PC-9 (cell line): ENCODE results near the gene TENT5C. TPM values are rescaled to one million over a fixed set of nuclear protein-coding genes. Genes with fewer than 3 reads are reported as not detected.

Experiments used
- BruUV-seq: library from RNA; stranded (reverse); fragments of 400-500 nt; replicated peaks from 2 replicates; lab custom pipeline; 2021; lab: Mats Ljungman, UMichigan
- CTCF ChIA-PET: fragments of 300-600 bp; sonication (Branson Sonifier 250); formaldehyde crosslinking; loops from one replicate; lab custom pipeline; 2022; ENCODE audit warnings: antibody characterized with exemption; lab: Charles Lee
- POLR2A ChIA-PET: fragments of 300-600 bp; sonication (Branson Sonifier 250); formaldehyde crosslinking; loops from one replicate; lab custom pipeline; 2022; ENCODE audit warnings: antibody characterized with exemption; ENCODE audit not compliant: unreplicated experiment; lab: Charles Lee
- DNase-seq, 2 experiments: peaks; one replicate each; pipeline versions ENCODE4 v3.0.0 to v3.0.0-alpha.2; 2015 to 2022; ENCODE audit warnings: mixed read lengths in 1 of 2
- H2AFZ ChIP-seq: fragments of 200-600 bp; sonication (generic); 2 replicates; pipeline ENCODE4 v1.8.1; 2017; ENCODE audit warnings: antibody characterized with exemption
- H3F3A ChIP-seq: fragments of 200-600 bp; sonication (generic); 2 replicates; pipeline ENCODE4 v1.8.1; 2017; ENCODE audit warnings: antibody characterized with exemption, mild to moderate bottlenecking, low read depth; ENCODE audit not compliant: insufficient read depth
- H3K27ac ChIP-seq: fragments of 200-600 bp; sonication (generic); 2 replicates; pipeline ENCODE4 v1.6.1; 2016; ENCODE audit warnings: mixed run types
- H3K27me3 ChIP-seq: fragments of 200-600 bp; sonication (generic); 2 replicates; pipeline ENCODE4 v1.6.1; 2016; ENCODE audit warnings: low read depth, mixed run types; ENCODE audit not compliant: insufficient read depth
- H3K36me3 ChIP-seq: fragments of 200-600 bp; sonication (generic); 2 replicates; pipeline ENCODE4 v1.6.1; 2016; ENCODE audit warnings: low read depth, mixed run types
- H3K4me1 ChIP-seq: fragments of 200-600 bp; sonication (generic); replicated peaks from 2 replicates; pipeline ENCODE4 v1.6.1; 2016; ENCODE audit warnings: mixed run types; ENCODE audit not compliant: insufficient read depth
- H3K4me2 ChIP-seq: fragments of 200-600 bp; sonication (generic); 2 replicates; pipeline ENCODE4 v1.6.1; 2017; ENCODE audit warnings: mixed run types
- H3K4me3 ChIP-seq: fragments of 200-600 bp; sonication (generic); 2 replicates; pipeline ENCODE4 v1.6.1; 2016; ENCODE audit warnings: mixed run types
- H3K79me2 ChIP-seq: fragments of 200-600 bp; sonication (generic); 2 replicates; pipeline ENCODE4 v1.6.1; 2017; ENCODE audit warnings: low read depth, mixed run types
- H3K9me2 ChIP-seq: fragments of 200-600 bp; sonication (generic); 2 replicates; pipeline ENCODE4 v1.8.1; 2017; ENCODE audit warnings: mild to moderate bottlenecking; ENCODE audit not compliant: insufficient read depth
- H3K9me3 ChIP-seq: fragments of 200-600 bp; sonication (generic); 2 replicates; pipeline ENCODE4 v1.8.1; 2016; ENCODE audit warnings: low read depth; ENCODE audit not compliant: insufficient read depth
- H4K20me1 ChIP-seq: fragments of 200-600 bp; sonication (generic); 2 replicates; pipeline ENCODE4 v1.8.1; 2017; ENCODE audit not compliant: insufficient read depth
- EZH2 ChIP-seq: fragments of 200-600 bp; sonication (generic); IDR thresholded peaks from 2 replicates; pipeline ENCODE4 v1.8.0; 2017; ENCODE audit warnings: antibody characterized with exemption, low read depth
- intact Hi-C: fragments of 100-400 bp; cut with micrococcal nuclease; formaldehyde crosslinking; loops from one replicate; pipeline ENCODE4 v1.10.0; 2022; ENCODE audit not compliant: unreplicated experiment
- total RNA-seq: library from RNA; stranded (reverse); gene quantifications from 2 replicates; pipeline ENCODE4 v1.2.3, GENCODE V29; 2021
- TF ChIP-seq, protein P1 (sequence below): fragments of 200-600 bp; sonication (generic); conservative IDR thresholded peaks from 2 replicates; pipeline ENCODE4 v1.6.1; 2017; ENCODE audit warnings: mixed run types, antibody characterized with exemption, mild to moderate bottlenecking, moderate library complexity

Gene TENT5C
- total RNA-seq, 1 experiment from 2014 or later, result 4.3 TPM

DNA sequence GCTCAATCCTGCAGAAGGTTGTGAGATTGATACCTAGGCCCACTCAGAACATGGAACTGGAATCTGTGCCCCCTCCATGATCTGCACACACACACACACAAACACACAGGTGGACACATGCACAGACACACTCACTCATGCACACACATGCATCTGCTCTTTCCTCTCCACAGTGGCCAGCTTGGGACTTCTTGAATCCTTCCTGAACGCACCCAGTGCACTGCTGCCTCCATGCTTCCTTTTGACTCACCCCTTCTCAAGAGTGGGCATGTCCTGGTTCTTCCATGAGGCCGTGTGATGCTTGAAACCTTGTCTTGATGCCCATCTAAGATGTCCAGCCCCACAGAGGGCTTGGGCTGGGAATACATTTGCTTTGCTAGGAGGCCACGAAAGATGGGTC, 25.4 kb upstream of the TENT5C start:
- H3K4me2 ChIP-seq, result no peak overlapping the region
- H3K27me3 ChIP-seq, result no peaks in the 10 kb centered on the region
- no peak for TF ChIP-seq EZH2
- TF ChIP-seq, protein P1, sequence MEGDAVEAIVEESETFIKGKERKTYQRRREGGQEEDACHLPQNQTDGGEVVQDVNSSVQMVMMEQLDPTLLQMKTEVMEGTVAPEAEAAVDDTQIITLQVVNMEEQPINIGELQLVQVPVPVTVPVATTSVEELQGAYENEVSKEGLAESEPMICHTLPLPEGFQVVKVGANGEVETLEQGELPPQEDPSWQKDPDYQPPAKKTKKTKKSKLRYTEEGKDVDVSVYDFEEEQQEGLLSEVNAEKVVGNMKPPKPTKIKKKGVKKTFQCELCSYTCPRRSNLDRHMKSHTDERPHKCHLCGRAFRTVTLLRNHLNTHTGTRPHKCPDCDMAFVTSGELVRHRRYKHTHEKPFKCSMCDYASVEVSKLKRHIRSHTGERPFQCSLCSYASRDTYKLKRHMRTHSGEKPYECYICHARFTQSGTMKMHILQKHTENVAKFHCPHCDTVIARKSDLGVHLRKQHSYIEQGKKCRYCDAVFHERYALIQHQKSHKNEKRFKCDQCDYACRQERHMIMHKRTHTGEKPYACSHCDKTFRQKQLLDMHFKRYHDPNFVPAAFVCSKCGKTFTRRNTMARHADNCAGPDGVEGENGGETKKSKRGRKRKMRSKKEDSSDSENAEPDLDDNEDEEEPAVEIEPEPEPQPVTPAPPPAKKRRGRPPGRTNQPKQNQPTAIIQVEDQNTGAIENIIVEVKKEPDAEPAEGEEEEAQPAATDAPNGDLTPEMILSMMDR, result no peak
- intact Hi-C loops, result no loop called here
- H3F3A ChIP-seq, result peaks cover 4% of the 10 kb centered on the region; the same call in 1 of the 2 replicates
- CTCF ChIA-PET, result interaction anchor here (0.6 kb wide), 1 partner anchor 652 kb away, joined by 3 read pairs; no protein-coding TSS in a partner anchor
- no peak overlapping the region for H3K4me3 ChIP-seq
- H3K79me2 ChIP-seq, result no peaks in the 10 kb centered on the region
- DNase-seq, result no peak
- H3K9me3 ChIP-seq, result no peaks in the 10 kb centered on the region
- no TSS peak for BruUV-seq
- POLR2A ChIA-PET, result no interaction called here
- H3K36me3 ChIP-seq, result no peaks in the 10 kb centered on the region
- H4K20me1 ChIP-seq, result no peaks in the 10 kb centered on the region
- H3K9me2 ChIP-seq, result no peaks in the 10 kb centered on the region
- H3K4me1 ChIP-seq, result no peaks in the 10 kb centered on the region
- H3K27ac ChIP-seq, result no peak overlapping the region
- H2AFZ ChIP-seq, result no peak overlapping the region

DNA sequence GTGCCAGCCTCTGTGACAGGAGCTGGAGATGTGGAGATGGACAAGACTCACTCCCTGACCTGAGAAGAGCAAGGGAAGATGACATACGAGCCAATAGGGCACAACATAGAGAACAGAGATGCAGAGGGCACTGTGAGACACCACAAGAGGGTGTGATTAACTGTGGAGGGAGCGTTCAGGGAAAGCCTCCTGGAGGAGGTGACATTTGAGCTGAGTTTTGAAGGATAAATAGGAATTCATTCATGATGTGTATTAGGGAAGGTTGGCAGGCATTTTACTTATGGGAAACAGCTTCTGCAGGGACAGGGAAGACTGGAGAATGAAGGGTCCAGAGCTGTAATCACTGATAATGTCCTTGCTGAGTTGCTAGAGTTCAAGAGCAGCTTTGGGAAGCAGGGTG, 25.0 kb upstream of the TENT5C start:
- no peaks in the 10 kb centered on the region for H3K79me2 ChIP-seq
- no peaks in the 10 kb centered on the region for H4K20me1 ChIP-seq
- no peaks in the 10 kb centered on the region for H3K27me3 ChIP-seq
- peaks cover 4% of the 10 kb centered on the region; the same call in 1 of the 2 replicates for H3F3A ChIP-seq
- H3K4me2 ChIP-seq, result no peak overlapping the region
- H3K4me3 ChIP-seq, result no peak overlapping the region
- no peaks in the 10 kb centered on the region for H3K4me1 ChIP-seq
- BruUV-seq, result no TSS peak
- no peaks in the 10 kb centered on the region for H3K9me2 ChIP-seq
- TF ChIP-seq EZH2, result no peak
- TF ChIP-seq, protein P1, result no peak
- ChIA-PET POLR2A (no interaction called here), CTCF (interaction anchor here (0.6 kb wide), 1 partner anchor 652 kb away, joined by 3 read pairs; no protein-coding TSS in a partner anchor)
- no peaks in the 10 kb centered on the region for H3K36me3 ChIP-seq
- no peak overlapping the region for H3K27ac ChIP-seq
- H2AFZ ChIP-seq, result no peak overlapping the region
- no peaks in the 10 kb centered on the region for H3K9me3 ChIP-seq
- no peak for DNase-seq
- intact Hi-C loops, result no loop called here

DNA sequence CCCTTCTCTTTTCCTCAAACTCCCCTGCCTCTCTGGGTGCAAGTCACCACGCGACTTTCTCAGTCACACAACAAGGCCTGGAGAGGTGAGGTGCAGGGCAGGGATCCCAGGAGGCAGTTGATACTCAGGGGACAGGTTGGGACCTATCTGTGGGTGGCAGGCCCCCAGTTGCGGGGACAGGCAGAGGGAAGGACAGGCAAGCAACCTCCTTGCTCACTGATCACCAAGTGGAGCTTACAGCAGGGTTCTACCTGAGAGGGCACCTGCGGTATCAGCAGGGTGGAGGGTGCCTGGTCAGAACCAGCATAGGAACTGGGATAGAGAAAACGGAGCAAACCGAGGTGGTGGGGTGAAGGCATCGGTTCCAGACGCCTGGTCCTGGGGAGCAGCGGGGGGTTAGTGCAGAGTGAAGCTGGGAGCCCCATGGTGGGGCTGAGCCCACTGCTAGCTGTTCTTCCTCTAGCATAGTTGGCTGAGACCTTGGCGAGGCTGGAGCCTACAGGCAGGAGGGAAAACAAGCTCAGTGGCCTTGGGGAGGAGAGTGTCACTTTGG, 24.4 kb upstream of the TENT5C start:
- no peaks in the 10 kb centered on the region for H3K27me3 ChIP-seq
- no peak overlapping the region for H3K4me3 ChIP-seq
- no peak overlapping the region for H3K4me2 ChIP-seq
- no peaks in the 10 kb centered on the region for H3K4me1 ChIP-seq
- peaks cover 4% of the 10 kb centered on the region; the same call in 1 of the 2 replicates for H3F3A ChIP-seq
- ChIA-PET CTCF (interaction anchor here (0.6 kb wide), 1 partner anchor 96 kb away, joined by 3 read pairs; no protein-coding TSS in a partner anchor), POLR2A (no interaction called here)
- H3K36me3 ChIP-seq, result no peaks in the 10 kb centered on the region
- H3K27ac ChIP-seq, result no peak overlapping the region
- H2AFZ ChIP-seq, result no peak overlapping the region
- H3K9me3 ChIP-seq, result no peaks in the 10 kb centered on the region
- no peaks in the 10 kb centered on the region for H3K79me2 ChIP-seq
- DNase-seq, result no peak
- intact Hi-C loops, result no loop called here
- no peaks in the 10 kb centered on the region for H4K20me1 ChIP-seq
- no peaks in the 10 kb centered on the region for H3K9me2 ChIP-seq
- no TSS peak for BruUV-seq
- TF ChIP-seq, protein P1, result no peak
- no peak for TF ChIP-seq EZH2
